Measurements from ENCODE around the gene UBA3. TPM values are rescaled to one million over a fixed set of nuclear protein-coding genes. Genes with fewer than 3 reads are reported as not detected.

The UBA3 gene
- total and polyA plus RNA-seq, 10 of the 15 experiments (the other 5 are each of a cell fraction or from before 2014, with no cell fraction given), result 72.9 to 131 (median 102) TPM

- no peak for TF ChIP-seq PRDM15 (CRISPR knock-in tag; IDR thresholded peaks at IDR 0.05)
- TF ChIP-seq RBBP5 (conservative IDR thresholded peaks at IDR 0.05), result no peak
- TF ChIP-seq NRF1 (conservative IDR thresholded peaks at IDR 0.05; ENCODE audit: low read depth, low read length), result no peak
- TF ChIP-seq RB1 (IDR thresholded peaks at IDR 0.05; ENCODE audit: borderline replicate concordance), result no peak
- TF ChIP-seq, protein P1, sequence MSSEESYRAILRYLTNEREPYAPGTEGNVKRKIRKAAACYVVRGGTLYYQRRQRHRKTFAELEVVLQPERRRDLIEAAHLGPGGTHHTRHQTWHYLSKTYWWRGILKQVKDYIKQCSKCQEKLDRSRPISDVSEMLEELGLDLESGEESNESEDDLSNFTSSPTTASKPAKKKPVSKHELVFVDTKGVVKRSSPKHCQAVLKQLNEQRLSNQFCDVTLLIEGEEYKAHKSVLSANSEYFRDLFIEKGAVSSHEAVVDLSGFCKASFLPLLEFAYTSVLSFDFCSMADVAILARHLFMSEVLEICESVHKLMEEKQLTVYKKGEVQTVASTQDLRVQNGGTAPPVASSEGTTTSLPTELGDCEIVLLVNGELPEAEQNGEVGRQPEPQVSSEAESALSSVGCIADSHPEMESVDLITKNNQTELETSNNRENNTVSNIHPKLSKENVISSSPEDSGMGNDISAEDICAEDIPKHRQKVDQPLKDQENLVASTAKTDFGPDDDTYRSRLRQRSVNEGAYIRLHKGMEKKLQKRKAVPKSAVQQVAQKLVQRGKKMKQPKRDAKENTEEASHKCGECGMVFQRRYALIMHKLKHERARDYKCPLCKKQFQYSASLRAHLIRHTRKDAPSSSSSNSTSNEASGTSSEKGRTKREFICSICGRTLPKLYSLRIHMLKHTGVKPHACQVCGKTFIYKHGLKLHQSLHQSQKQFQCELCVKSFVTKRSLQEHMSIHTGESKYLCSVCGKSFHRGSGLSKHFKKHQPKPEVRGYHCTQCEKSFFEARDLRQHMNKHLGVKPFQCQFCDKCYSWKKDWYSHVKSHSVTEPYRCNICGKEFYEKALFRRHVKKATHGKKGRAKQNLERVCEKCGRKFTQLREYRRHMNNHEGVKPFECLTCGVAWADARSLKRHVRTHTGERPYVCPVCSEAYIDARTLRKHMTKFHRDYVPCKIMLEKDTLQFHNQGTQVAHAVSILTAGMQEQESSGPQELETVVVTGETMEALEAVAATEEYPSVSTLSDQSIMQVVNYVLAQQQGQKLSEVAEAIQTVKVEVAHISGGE (CRISPR knock-in tag; IDR thresholded peaks at IDR 0.05), result no peak
- TF ChIP-seq NFYA (IDR thresholded peaks at IDR 0.05; ENCODE audit: borderline replicate concordance, low read depth, low read length), result no peak
- TF ChIP-seq, protein P2, sequence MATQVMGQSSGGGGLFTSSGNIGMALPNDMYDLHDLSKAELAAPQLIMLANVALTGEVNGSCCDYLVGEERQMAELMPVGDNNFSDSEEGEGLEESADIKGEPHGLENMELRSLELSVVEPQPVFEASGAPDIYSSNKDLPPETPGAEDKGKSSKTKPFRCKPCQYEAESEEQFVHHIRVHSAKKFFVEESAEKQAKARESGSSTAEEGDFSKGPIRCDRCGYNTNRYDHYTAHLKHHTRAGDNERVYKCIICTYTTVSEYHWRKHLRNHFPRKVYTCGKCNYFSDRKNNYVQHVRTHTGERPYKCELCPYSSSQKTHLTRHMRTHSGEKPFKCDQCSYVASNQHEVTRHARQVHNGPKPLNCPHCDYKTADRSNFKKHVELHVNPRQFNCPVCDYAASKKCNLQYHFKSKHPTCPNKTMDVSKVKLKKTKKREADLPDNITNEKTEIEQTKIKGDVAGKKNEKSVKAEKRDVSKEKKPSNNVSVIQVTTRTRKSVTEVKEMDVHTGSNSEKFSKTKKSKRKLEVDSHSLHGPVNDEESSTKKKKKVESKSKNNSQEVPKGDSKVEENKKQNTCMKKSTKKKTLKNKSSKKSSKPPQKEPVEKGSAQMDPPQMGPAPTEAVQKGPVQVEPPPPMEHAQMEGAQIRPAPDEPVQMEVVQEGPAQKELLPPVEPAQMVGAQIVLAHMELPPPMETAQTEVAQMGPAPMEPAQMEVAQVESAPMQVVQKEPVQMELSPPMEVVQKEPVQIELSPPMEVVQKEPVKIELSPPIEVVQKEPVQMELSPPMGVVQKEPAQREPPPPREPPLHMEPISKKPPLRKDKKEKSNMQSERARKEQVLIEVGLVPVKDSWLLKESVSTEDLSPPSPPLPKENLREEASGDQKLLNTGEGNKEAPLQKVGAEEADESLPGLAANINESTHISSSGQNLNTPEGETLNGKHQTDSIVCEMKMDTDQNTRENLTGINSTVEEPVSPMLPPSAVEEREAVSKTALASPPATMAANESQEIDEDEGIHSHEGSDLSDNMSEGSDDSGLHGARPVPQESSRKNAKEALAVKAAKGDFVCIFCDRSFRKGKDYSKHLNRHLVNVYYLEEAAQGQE (IDR thresholded peaks at IDR 0.05; ENCODE audit: low read depth, low read length), result no peak
- TF ChIP-seq TCF12 (IDR thresholded peaks at IDR 0.05; ENCODE audit: low read depth, low read length), result no peak
- no peak for TF ChIP-seq RAD21 (IDR thresholded peaks at IDR 0.05; ENCODE audit: insufficient read depth, low read depth, low read length)
- TF ChIP-seq ELK1 (IDR thresholded peaks at IDR 0.05; ENCODE audit: low read depth, low read length), result no peak
- TF ChIP-seq BRCA1 (IDR thresholded peaks at IDR 0.05; ENCODE audit: low read depth, low read length), result no peak
- no peak for TF ChIP-seq CHD2 (IDR thresholded peaks at IDR 0.05; ENCODE audit: borderline replicate concordance, low read depth, low read length)
- no peak for TF ChIP-seq RFX5 (IDR thresholded peaks at IDR 0.05; ENCODE audit: low read depth, low read length)
- peak; percentile 32; the same call in 1 of the 2 replicates for TF ChIP-seq PML (IDR thresholded peaks at IDR 0.05; ENCODE audit: low read length)
- TF ChIP-seq CTCF (IDR thresholded peaks at IDR 0.05 in 2 of 3, conservative IDR thresholded peaks at IDR 0.05 in 1 of 3; ENCODE audit: control insufficient read depth in 2 of 3, extremely low read depth in 1 of 3, insufficient read depth in 1 of 3, low read depth in 3 of 3, low read length in 3 of 3), result no peak
- TF ChIP-seq DPF2 (IDR thresholded peaks at IDR 0.05), result no peak
Observed at GRCh38 chr3:69091389-69092029, 11.3 kb upstream of the UBA3 start (continued).
